GM12878 (cell line): ENCODE results near the gene HERC4. TPM values are rescaled to one million over a fixed set of nuclear protein-coding genes. Genes with fewer than 3 reads are reported as not detected.

Source experiments
- ATAC-seq: fragments of 200-7000 bp; cut with Tn5 transposase; 3 replicates; pipeline ENCODE4 v1.9.1; 2020; ENCODE audit warnings: mild to moderate bottlenecking, moderate library complexity
- BruUV-seq: library from RNA; stranded (reverse); fragments of 400-500 nt; replicated peaks from 2 replicates; lab custom pipeline; 2021; lab: Mats Ljungman, UMichigan
- CTCF ChIA-PET: fragments of 300-600 bp; sonication (Branson Sonifier 250); formaldehyde crosslinking; extraction: SDS; loops from one replicate; lab custom pipeline; 2021; ENCODE audit warnings: inconsistent platforms; lab: Yijun Ruan, JAX
- POLR2A ChIA-PET: fragments of 350-600 bp; formaldehyde crosslinking; extraction: SDS; loops from one replicate; lab custom pipeline; 2021; ENCODE audit warnings: inconsistent platforms; lab: Charles Lee
- RAD21 ChIA-PET: fragments of 300-600 bp; sonication (Branson Sonifier 250); formaldehyde crosslinking; loops from one replicate; lab custom pipeline; 2023; ENCODE audit warnings: antibody characterized with exemption; ENCODE audit not compliant: unreplicated experiment; lab: Charles Lee
- SMC1A ChIA-PET: fragments of 300-600 bp; sonication (Branson Sonifier 250); formaldehyde crosslinking; loops from one replicate; lab custom pipeline; 2023; ENCODE audit not compliant: unreplicated experiment, uncharacterized antibody; lab: Charles Lee
- DNase-seq: peaks from one replicate; pipeline ENCODE4 v3.0.0-alpha.2; 2011; ENCODE audit warnings: low read depth, low spot score
- FAIRE-seq: peaks from 3 replicates; lab custom pipeline; 2011; peaks lifted over from hg19 to GRCh38; lab: Jason Lieb, UNC
- H2AFZ ChIP-seq: 2 replicates; pipeline ENCODE4 v1.6.0; 2011; ENCODE audit warnings: low read depth, low read length, control low read depth; ENCODE audit not compliant: control insufficient read depth
- H3K27ac ChIP-seq: 2 replicates; pipeline ENCODE4 v1.5.1; 2011; ENCODE audit warnings: control low read depth; ENCODE audit not compliant: control insufficient read depth, insufficient read depth
- H3K27me3 ChIP-seq, 2 experiments: replicated peaks in 1 of 2; 2 replicates each; pipeline versions ENCODE4 v1.6.0 to v1.6.1; 2011; ENCODE audit warnings: low read length in 1 of 2; ENCODE audit not compliant: control insufficient read depth in 2 of 2, insufficient read depth in 2 of 2
- H3K36me3 ChIP-seq, 2 experiments: 2 replicates each; pipeline ENCODE4 v1.5.1; 2011; ENCODE audit warnings: low read length in 1 of 2; ENCODE audit not compliant: control insufficient read depth in 2 of 2, insufficient read depth in 2 of 2
- H3K4me1 ChIP-seq: 2 replicates; pipeline ENCODE4 v1.6.1; 2011; ENCODE audit warnings: mild to moderate bottlenecking, low read length, moderate library complexity, mixed read lengths; ENCODE audit not compliant: control insufficient read depth, insufficient read depth
- H3K4me2 ChIP-seq: 2 replicates; pipeline ENCODE4 v1.6.0; 2011; ENCODE audit warnings: control low read depth; ENCODE audit not compliant: control insufficient read depth, insufficient read depth
- H3K4me3 ChIP-seq: fragments of 200-600 bp; sonication (generic); 2 replicates; pipeline ENCODE4 v1.5.1; 2016
- H3K79me2 ChIP-seq: 2 replicates; pipeline ENCODE4 v1.6.0; 2011; ENCODE audit warnings: low read length; ENCODE audit not compliant: control insufficient read depth, insufficient read depth
- H3K9ac ChIP-seq: 2 replicates; pipeline ENCODE4 v1.8.0; 2011; ENCODE audit warnings: low read length, control low read depth, mixed read lengths; ENCODE audit not compliant: control insufficient read depth, insufficient read depth
- H3K9me3 ChIP-seq: replicated peaks from 3 replicates; pipeline ENCODE4 v1.5.1; 2011; ENCODE audit warnings: mild to moderate bottlenecking, low read length; ENCODE audit not compliant: control insufficient read depth, insufficient read depth
- H4K20me1 ChIP-seq: 2 replicates; pipeline ENCODE4 v1.6.0; 2011; ENCODE audit not compliant: control insufficient read depth, insufficient read depth
- ASH2L ChIP-seq: fragments of 300-600, 200-600 bp; sonication (generic); IDR thresholded peaks from 2 replicates; pipeline ENCODE4 v1.6.1; 2017; ENCODE audit warnings: low read depth, mild to moderate bottlenecking, borderline replicate concordance
- BACH1 ChIP-seq: fragments of 450-650 bp; IDR thresholded peaks from 2 replicates; pipeline ENCODE4 v1.6.1; 2017; ENCODE audit warnings: mild to moderate bottlenecking, borderline replicate concordance
- NFIC ChIP-seq: IDR thresholded peaks from 2 replicates; pipeline ENCODE4 v1.6.1; 2012; ENCODE audit warnings: low read depth, mild to moderate bottlenecking, inconsistent platforms, low read length, moderate library complexity
- NFXL1 ChIP-seq: fragments of 450-650 bp; IDR thresholded peaks from 2 replicates; pipeline ENCODE4 v1.6.1; 2017; ENCODE audit warnings: antibody characterized with exemption, mild to moderate bottlenecking, borderline replicate concordance
- PAX8 ChIP-seq: fragments of 450-650 bp; IDR thresholded peaks from 2 replicates; pipeline ENCODE4 v1.6.1; 2017; ENCODE audit warnings: mild to moderate bottlenecking, moderate library complexity
- SIX5 ChIP-seq: IDR thresholded peaks from 2 replicates; pipeline ENCODE4 v1.6.1; 2011; ENCODE audit warnings: mild to moderate bottlenecking, low read depth, low read length, moderate library complexity; ENCODE audit not compliant: severe bottlenecking
- SRF ChIP-seq, 2 experiments: IDR thresholded peaks; 2 replicates each; pipeline ENCODE4 v1.6.1; 2011; ENCODE audit warnings: low read depth in 2 of 2, low read length in 2 of 2, mild to moderate bottlenecking in 1 of 2, moderate library complexity in 1 of 2
- WGBS: methylation state at CpG from one replicate; pipeline ENCODE4 v1.1.6; 2016; ENCODE audit warnings: low lambda C conversion rate; ENCODE audit not compliant: insufficient replicate concordance, insufficient coverage; ENCODE audit errors: missing lambda C conversion rate; 5-methylcytosine and 5-hydroxymethylcytosine counted together
- in situ Hi-C: fragments of 300-500 bp; cut with MboI; formaldehyde crosslinking; loops from 9 replicates; pipeline ENCODE4 v1.14.3; 2018; ENCODE audit warnings: mixed read lengths
- intact Hi-C: fragments of 100-400 bp; cut with micrococcal nuclease; formaldehyde crosslinking; loops from one replicate; pipeline ENCODE4 v1.14.2; 2022; ENCODE audit not compliant: unreplicated experiment
- polyA plus RNA-seq, 11 experiments: library from polyadenylated mRNA; depleted of rRNA in 4 of 11; unstranded in 6 of 11; stranded (reverse) in 5 of 11; fragments of >200 nt; fragmentation: Nextera tagmentation in 4 of 11; fragmentation: Illumina TruSeq in 1 of 11; extraction: Ambion mirVana in 4 of 11; extraction: Trizol in 1 of 11; gene quantifications; 1 replicate in 1 of 11; 2 replicates in 10 of 11; pipeline versions ENCODE4 v1.2.1 to v1.2.3, GENCODE V29; 2011 to 2016; ENCODE audit warnings: inconsistent platforms in 2 of 11, missing spikeins in 2 of 11, low read depth in 1 of 11
- total RNA-seq, 4 experiments: library from RNA; depleted of rRNA in 3 of 4; stranded (reverse); fragments of >200 nt in 3 of 4; fragmentation: Illumina TruSeq in 1 of 4; extraction: Trizol in 1 of 4; gene quantifications; 2 replicates each; pipeline versions ENCODE4 v1.2.1 to v1.2.3, GENCODE V29; 2013 to 2021
- TF ChIP-seq, protein P1 (sequence below): fragments of 450-650 bp; formaldehyde crosslinking; IDR thresholded peaks from 2 replicates; pipeline ENCODE4 v1.4.0; 2020; ENCODE audit warnings: mild to moderate bottlenecking, moderate library complexity

The HERC4 gene
- total and polyA plus RNA-seq, 10 of the 15 experiments (the other 5 are each of a cell fraction or from before 2014, with no cell fraction given), result 9.7 to 36.8 (median 23.4) TPM

DNA sequence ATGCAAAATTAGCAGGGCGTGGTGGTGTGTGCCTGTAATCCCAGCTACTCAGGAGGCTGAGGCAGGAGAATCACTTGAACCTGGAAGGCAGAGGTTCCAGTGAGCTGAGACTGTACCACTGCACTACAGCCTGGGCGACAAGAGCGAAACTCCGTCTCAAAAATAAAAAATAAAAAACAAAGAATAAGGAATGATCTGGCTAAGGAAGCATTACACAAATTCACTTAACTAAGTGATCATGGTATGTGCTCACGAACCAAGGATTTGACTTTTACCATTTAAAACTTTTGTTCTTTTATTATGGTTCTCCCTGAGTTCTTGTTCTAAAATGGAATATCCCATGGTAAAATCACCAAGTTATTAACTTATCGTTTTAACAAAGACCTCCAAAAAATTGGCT lies 119.5 kb downstream of the HERC4 start:
- Histone ChIP-seq H3K36me3 (no peaks in the 10 kb centered on the region), H3K4me3 (no peak overlapping the region), H2AFZ (no peak overlapping the region)
- TF ChIP-seq BACH1 (no peak), SRF (IDR thresholded peaks at IDR 0.05; ENCODE audit: low read depth in 2 of 2, low read length in 2 of 2) (no peak), PAX8 (no peak), NFIC (no peak), SIX5 (no peak), ASH2L (no peak), NFXL1 (no peak)
- TF ChIP-seq, protein P1, sequence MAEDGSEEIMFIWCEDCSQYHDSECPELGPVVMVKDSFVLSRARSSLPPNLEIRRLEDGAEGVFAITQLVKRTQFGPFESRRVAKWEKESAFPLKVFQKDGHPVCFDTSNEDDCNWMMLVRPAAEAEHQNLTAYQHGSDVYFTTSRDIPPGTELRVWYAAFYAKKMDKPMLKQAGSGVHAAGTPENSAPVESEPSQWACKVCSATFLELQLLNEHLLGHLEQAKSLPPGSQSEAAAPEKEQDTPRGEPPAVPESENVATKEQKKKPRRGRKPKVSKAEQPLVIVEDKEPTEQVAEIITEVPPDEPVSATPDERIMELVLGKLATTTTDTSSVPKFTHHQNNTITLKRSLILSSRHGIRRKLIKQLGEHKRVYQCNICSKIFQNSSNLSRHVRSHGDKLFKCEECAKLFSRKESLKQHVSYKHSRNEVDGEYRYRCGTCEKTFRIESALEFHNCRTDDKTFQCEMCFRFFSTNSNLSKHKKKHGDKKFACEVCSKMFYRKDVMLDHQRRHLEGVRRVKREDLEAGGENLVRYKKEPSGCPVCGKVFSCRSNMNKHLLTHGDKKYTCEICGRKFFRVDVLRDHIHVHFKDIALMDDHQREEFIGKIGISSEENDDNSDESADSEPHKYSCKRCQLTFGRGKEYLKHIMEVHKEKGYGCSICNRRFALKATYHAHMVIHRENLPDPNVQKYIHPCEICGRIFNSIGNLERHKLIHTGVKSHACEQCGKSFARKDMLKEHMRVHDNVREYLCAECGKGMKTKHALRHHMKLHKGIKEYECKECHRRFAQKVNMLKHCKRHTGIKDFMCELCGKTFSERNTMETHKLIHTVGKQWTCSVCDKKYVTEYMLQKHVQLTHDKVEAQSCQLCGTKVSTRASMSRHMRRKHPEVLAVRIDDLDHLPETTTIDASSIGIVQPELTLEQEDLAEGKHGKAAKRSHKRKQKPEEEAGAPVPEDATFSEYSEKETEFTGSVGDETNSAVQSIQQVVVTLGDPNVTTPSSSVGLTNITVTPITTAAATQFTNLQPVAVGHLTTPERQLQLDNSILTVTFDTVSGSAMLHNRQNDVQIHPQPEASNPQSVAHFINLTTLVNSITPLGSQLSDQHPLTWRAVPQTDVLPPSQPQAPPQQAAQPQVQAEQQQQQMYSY, result no peak
- TF ChIP-seq, all 136 proteins: peak for 0
- WGBS, result 97% methylated on average over 6 of the region's 6 CpGs
- ChIA-PET RAD21 (no interaction called here), CTCF (interaction anchor here (0.7 to 1.4 kb wide), 2 partner anchors 100 to 407 kb away, joined by 3 read pairs; no protein-coding TSS in a partner anchor), POLR2A (no interaction called here), SMC1A (no interaction called here)
- Histone ChIP-seq H4K20me1 (no peaks in the 10 kb centered on the region), H3K4me2 (no peak overlapping the region), H3K27me3 (no peaks in the 10 kb centered on the region), H3K9ac (no peak overlapping the region), H3K9me3 (no peaks in the 10 kb centered on the region), H3K4me1 (no peaks in the 10 kb centered on the region), H3K79me2 (no peaks in the 10 kb centered on the region), H3K27ac (no peak overlapping the region)
- FAIRE-seq (no peak), ATAC-seq (no peak), DNase-seq (no peak)
- in situ Hi-C loops, result no loop called here
- intact Hi-C loops, result no loop called here
- BruUV-seq, result no TSS peak
